Prostate gland (tissue), 2 donors: Measurements from ENCODE around the gene SLC45A3.

Source experiments
- POLR2A ChIP-seq: fragments of 450-650 bp; IDR thresholded peaks from one replicate; pipeline ENCODE4 v1.6.1; 2016; ENCODE audit warnings: antibody characterized with exemption, mild to moderate bottlenecking
- TF ChIP-seq, protein P1 (sequence below), 4 experiments: fragments of 200-600 bp in 2 of 4; fragments of 450-650 bp in 2 of 4; sonication (generic) in 2 of 4; IDR thresholded peaks; 1 replicate in 3 of 4; 2 replicates in 1 of 4; pipeline ENCODE4 v1.5.1; 2016 to 2019; ENCODE audit warnings: antibody characterized with exemption in 4 of 4, mild to moderate bottlenecking in 2 of 4, moderate library complexity in 2 of 4

DNA sequence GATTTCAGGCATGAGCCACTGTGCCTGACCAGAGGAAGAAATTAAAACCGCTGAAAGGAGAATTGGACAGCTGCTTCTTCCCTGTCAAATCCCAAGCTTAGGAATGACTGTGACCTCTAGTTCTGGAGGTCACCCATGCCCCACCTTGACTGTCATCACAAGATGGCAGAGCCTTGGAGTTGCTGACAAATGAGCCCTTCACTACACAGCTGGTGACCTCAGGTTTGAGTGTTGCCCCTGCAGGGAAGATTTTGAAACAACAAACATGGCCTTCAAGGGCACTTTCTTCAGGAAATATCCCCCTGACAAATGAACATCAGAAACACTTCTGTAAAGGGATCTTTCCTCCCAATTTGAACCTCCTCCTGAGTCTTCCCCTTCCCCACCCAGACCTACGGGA, 6.9 kb upstream of the SLC45A3 start:
- TF ChIP-seq, protein P1, sequence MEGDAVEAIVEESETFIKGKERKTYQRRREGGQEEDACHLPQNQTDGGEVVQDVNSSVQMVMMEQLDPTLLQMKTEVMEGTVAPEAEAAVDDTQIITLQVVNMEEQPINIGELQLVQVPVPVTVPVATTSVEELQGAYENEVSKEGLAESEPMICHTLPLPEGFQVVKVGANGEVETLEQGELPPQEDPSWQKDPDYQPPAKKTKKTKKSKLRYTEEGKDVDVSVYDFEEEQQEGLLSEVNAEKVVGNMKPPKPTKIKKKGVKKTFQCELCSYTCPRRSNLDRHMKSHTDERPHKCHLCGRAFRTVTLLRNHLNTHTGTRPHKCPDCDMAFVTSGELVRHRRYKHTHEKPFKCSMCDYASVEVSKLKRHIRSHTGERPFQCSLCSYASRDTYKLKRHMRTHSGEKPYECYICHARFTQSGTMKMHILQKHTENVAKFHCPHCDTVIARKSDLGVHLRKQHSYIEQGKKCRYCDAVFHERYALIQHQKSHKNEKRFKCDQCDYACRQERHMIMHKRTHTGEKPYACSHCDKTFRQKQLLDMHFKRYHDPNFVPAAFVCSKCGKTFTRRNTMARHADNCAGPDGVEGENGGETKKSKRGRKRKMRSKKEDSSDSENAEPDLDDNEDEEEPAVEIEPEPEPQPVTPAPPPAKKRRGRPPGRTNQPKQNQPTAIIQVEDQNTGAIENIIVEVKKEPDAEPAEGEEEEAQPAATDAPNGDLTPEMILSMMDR (IDR thresholded peaks at IDR 0.05), result no peak
- TF ChIP-seq POLR2A, result no peak
